Right lobe of liver (tissue), 4 donors: Measurements from ENCODE around the gene HPSE2.

ENCODE experiments used
- CTCF ChIP-seq, 4 donors: fragments of 200-600 bp in 3 of 4; fragments of 450-650 bp in 1 of 4; IDR thresholded peaks; one replicate each; pipeline versions ENCODE4 v1.5.1 to v1.8.0; 2016 to 2022; ENCODE audit warnings: antibody characterized with exemption in 4 of 4, mild to moderate bottlenecking in 2 of 4
- POLR2A ChIP-seq: fragments of 450-650 bp; IDR thresholded peaks from one replicate; pipeline ENCODE4 v1.6.1; 2017; ENCODE audit warnings: antibody characterized with exemption, mild to moderate bottlenecking
- donor health status: DM: no; HTN: no; CAD: no.
- donor health status: DM: no; HTN: no; CAD: no.
- donor health status: DM: no; HTN: yes; CAD: no.

DNA sequence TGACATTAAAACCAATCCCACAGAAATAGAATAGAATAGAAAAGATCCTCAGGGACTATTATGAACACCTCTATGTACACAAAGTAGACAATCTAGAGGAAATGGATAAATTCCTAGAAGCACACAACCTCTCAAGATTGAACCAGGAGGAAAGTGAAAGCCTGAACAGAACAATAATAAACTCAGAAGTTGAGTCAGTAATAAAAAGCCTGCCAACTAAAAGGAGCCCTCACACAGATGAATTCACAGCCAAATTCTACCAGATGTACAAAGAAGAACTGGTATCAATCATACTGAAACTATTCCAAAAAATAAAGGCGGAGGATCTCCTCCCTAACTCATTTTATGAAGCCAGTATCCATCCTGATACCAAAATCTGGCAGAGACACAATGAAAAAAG lies 568.6 kb downstream of the HPSE2 start:
- no peak for TF ChIP-seq CTCF (IDR thresholded peaks at IDR 0.05)
- no peak for TF ChIP-seq POLR2A
